K562 (cell line): Measurements from ENCODE around the gene SGTB. TPM values are rescaled to one million over a fixed set of nuclear protein-coding genes. Genes with fewer than 3 reads are reported as not detected.
"Not testable (repeated sequence)": the region's sequence is repeated elsewhere in the genome, so short reads cannot be mapped to it uniquely, and the experiment has no call there.

ENCODE experiments used
- ATAC-seq: fragments of 200-7000 bp; cut with Tn5 transposase; 3 replicates; pipeline ENCODE4 v1.9.1; 2020; ENCODE audit warnings: moderate library complexity
- BruUV-seq: library from RNA; stranded (reverse); fragments of 400-500 nt; replicated peaks from 2 replicates; lab custom pipeline; 2021; lab: Mats Ljungman, UMichigan
- CTCF ChIA-PET: fragments of 300-600 bp; formaldehyde crosslinking; extraction: SDS; loops from one replicate; lab custom pipeline; 2021; ENCODE audit warnings: low intra/inter-chr PET ratio; lab: Yijun Ruan, JAX
- POLR2A ChIA-PET: fragments of 300-600, 350-650 bp; sonication (Branson Sonifier 250); formaldehyde crosslinking; extraction: SDS; loops from one replicate; lab custom pipeline; 2021; ENCODE audit warnings: antibody characterized with exemption, inconsistent platforms; lab: Yijun Ruan, JAX
- DNase-seq, 4 experiments: peaks; one replicate each; pipeline versions ENCODE4 v3.0.0 to v3.0.0-alpha.2; 2011 to 2018; ENCODE audit warnings: low spot score in 3 of 4, mixed read lengths in 3 of 4; ENCODE audit errors: extremely low read depth in 1 of 4
- FAIRE-seq: peaks from 2 replicates; lab custom pipeline; 2011; peaks lifted over from hg19 to GRCh38; lab: Jason Lieb, UNC
- H2AFZ ChIP-seq: 2 replicates; pipeline ENCODE4 v1.6.0; 2011; ENCODE audit warnings: low read depth, low read length, control low read depth, inconsistent platforms
- H3K27ac ChIP-seq: fragments of 200-600 bp; 3 replicates; pipeline ENCODE4 v1.8.0; 2011; ENCODE audit warnings: low read depth, mild to moderate bottlenecking, control low read depth, inconsistent platforms, low read length, moderate library complexity, mixed read lengths; ENCODE audit errors: extremely low read depth
- H3K27me3 ChIP-seq, 2 experiments: fragments of 300-600 bp in 1 of 2; 2 replicates in 1 of 2; 3 replicates in 1 of 2; pipeline versions ENCODE4 v1.6.0 to v1.8.0; 2011; ENCODE audit warnings: inconsistent platforms in 2 of 2, low read length in 2 of 2, mild to moderate bottlenecking in 1 of 2, mixed read lengths in 1 of 2, moderate library complexity in 1 of 2; ENCODE audit not compliant: control insufficient read depth in 2 of 2, insufficient read depth in 2 of 2
- H3K36me3 ChIP-seq: fragments of 300-600 bp; 3 replicates; pipeline ENCODE4 v1.8.0; 2011; ENCODE audit warnings: mild to moderate bottlenecking, low read length, inconsistent platforms; ENCODE audit not compliant: control insufficient read depth, insufficient read depth
- H3K4me1 ChIP-seq, 2 experiments: fragments of 200-600 bp in 1 of 2; replicated peaks in 1 of 2; 2 replicates in 1 of 2; 3 replicates in 1 of 2; pipeline versions ENCODE4 v1.5.1 to v1.8.0; 2011; ENCODE audit warnings: inconsistent platforms in 2 of 2, low read length in 2 of 2, mild to moderate bottlenecking in 1 of 2, mixed read lengths in 1 of 2, moderate library complexity in 1 of 2; ENCODE audit not compliant: control insufficient read depth in 2 of 2, insufficient read depth in 2 of 2
- H3K4me2 ChIP-seq: 2 replicates; pipeline ENCODE4 v1.6.1; 2011; ENCODE audit warnings: low read length, control low read depth, inconsistent platforms, mixed read lengths; ENCODE audit not compliant: insufficient read depth
- H3K4me3 ChIP-seq: fragments of 200-600 bp; sonication (generic), shearing (Covaris generic); 2 replicates; pipeline ENCODE4 v1.5.1; 2016; ENCODE audit warnings: control low read depth, inconsistent platforms
- H3K79me2 ChIP-seq: fragments of 200-600 bp; 3 replicates; pipeline ENCODE4 v1.8.0; 2011; ENCODE audit warnings: low read length, inconsistent platforms; ENCODE audit not compliant: control insufficient read depth, insufficient read depth
- H3K9ac ChIP-seq, 2 experiments: 2 replicates each; pipeline versions ENCODE4 v1.6.0 to v1.6.1; 2011; ENCODE audit warnings: low read depth in 2 of 2, low read length in 2 of 2, control low read depth in 1 of 2, inconsistent platforms in 1 of 2, mild to moderate bottlenecking in 1 of 2, mixed read lengths in 1 of 2; ENCODE audit not compliant: insufficient read depth in 1 of 2
- H3K9me1 ChIP-seq: one replicate; pipeline ENCODE4 v1.6.0; 2011; ENCODE audit warnings: inconsistent platforms, mild to moderate bottlenecking, low read length, moderate library complexity; ENCODE audit not compliant: control insufficient read depth, insufficient read depth
- H3K9me3 ChIP-seq: replicated peaks from 2 replicates; pipeline ENCODE4 v1.5.1; 2011; ENCODE audit warnings: low read depth, low read length, inconsistent platforms; ENCODE audit not compliant: control insufficient read depth, insufficient read depth
- H4K20me1 ChIP-seq: replicated peaks from 2 replicates; pipeline ENCODE4 v1.6.1; 2011; ENCODE audit warnings: low read length, inconsistent platforms, mixed read lengths; ENCODE audit not compliant: control insufficient read depth, insufficient read depth
- C11orf30 ChIP-seq: fragments of 450-650 bp; IDR thresholded peaks from 2 replicates; pipeline ENCODE4 v1.6.1; 2016; ENCODE audit warnings: low read depth, mild to moderate bottlenecking
- CGGBP1 ChIP-seq: fragments of 250-450 bp; sonication (Bioruptor Pico); IDR thresholded peaks from 2 replicates; pipeline ENCODE4 v1.9.0; 2021; ENCODE audit warnings: mild to moderate bottlenecking
- CREB1 ChIP-seq, 2 experiments: sonication (generic) in 1 of 2; formaldehyde crosslinking in 1 of 2; IDR thresholded peaks; 2 replicates each; pipeline versions ENCODE4 v1.6.1 to v1.8.0; 2012 to 2022; ENCODE audit warnings: inconsistent platforms in 1 of 2, mild to moderate bottlenecking in 1 of 2, missing genetic modification reagents in 1 of 2, moderate library complexity in 1 of 2
- FIP1L1 ChIP-seq: fragments of 200-400 bp; formaldehyde crosslinking; IDR thresholded peaks from 2 replicates; pipeline ENCODE4 v1.6.1; 2018; ENCODE audit warnings: mild to moderate bottlenecking, low read depth, low read length; ENCODE audit not compliant: poor library complexity, severe bottlenecking
- HIVEP1 ChIP-seq: fragments of 250-450 bp; sonication (Bioruptor Pico); IDR thresholded peaks from 2 replicates; pipeline ENCODE4 v1.4.0; 2020; ENCODE audit warnings: mild to moderate bottlenecking
- HNRNPK ChIP-seq: fragments of 200-400 bp; formaldehyde crosslinking; IDR thresholded peaks from one replicate; pipeline ENCODE4 v1.6.1; 2018; ENCODE audit warnings: mild to moderate bottlenecking, low read depth, low read length; ENCODE audit not compliant: poor library complexity, severe bottlenecking
- KAT8 ChIP-seq: fragments of 450-650 bp; IDR thresholded peaks from 2 replicates; pipeline ENCODE4 v1.6.1; 2016; ENCODE audit warnings: low read depth, mild to moderate bottlenecking
- MAFG ChIP-seq: fragments of 450-650 bp; conservative IDR thresholded peaks from 2 replicates; pipeline ENCODE4 v1.6.1; 2016; ENCODE audit warnings: missing genetic modification characterization, missing compliant biosample characterization
- NCOA4 ChIP-seq: fragments of 450-650 bp; IDR thresholded peaks from 2 replicates; pipeline ENCODE4 v1.6.1; 2018; ENCODE audit warnings: mild to moderate bottlenecking; ENCODE audit not compliant: partially characterized antibody
- NONO ChIP-seq, 2 experiments: fragments of 200-400 bp in 1 of 2; fragments of 450-650 bp in 1 of 2; formaldehyde crosslinking in 1 of 2; IDR thresholded peaks; 2 replicates each; pipeline ENCODE4 v1.6.1; 2017; ENCODE audit warnings: low read depth in 2 of 2, mild to moderate bottlenecking in 2 of 2, moderate library complexity in 2 of 2, low read length in 1 of 2
- NR2F6 ChIP-seq: fragments of 450-650 bp; formaldehyde crosslinking; IDR thresholded peaks from 2 replicates; pipeline ENCODE4 v1.4.0; 2020; ENCODE audit warnings: mild to moderate bottlenecking
- RBM14 ChIP-seq: fragments of 200-400 bp; formaldehyde crosslinking; IDR thresholded peaks from 2 replicates; pipeline ENCODE4 v1.6.1; 2018; ENCODE audit warnings: low read depth, mild to moderate bottlenecking, low read length, moderate library complexity, borderline replicate concordance; ENCODE audit not compliant: insufficient read depth
- ZNF316 ChIP-seq: fragments of 450-650 bp; IDR thresholded peaks from 2 replicates; pipeline ENCODE4 v1.6.1; 2016
- ZNF583 ChIP-seq: fragments of 250-450 bp; sonication (Bioruptor Pico); IDR thresholded peaks from 2 replicates; pipeline ENCODE4 v1.4.0; 2020
- WGBS: fragments of 100-300 bp; shearing (Covaris generic); methylation state at CpG from one replicate; pipeline ENCODE4 v1.1.6; 2016; ENCODE audit warnings: low coverage, mixed read lengths; ENCODE audit not compliant: insufficient coverage; ENCODE audit errors: missing lambda C conversion rate; 5-methylcytosine and 5-hydroxymethylcytosine counted together
- in situ Hi-C: fragments of 300-500 bp; cut with MboI; formaldehyde crosslinking; loops from 4 replicates; pipeline ENCODE4 v1.15.0; 2018; ENCODE audit warnings: inconsistent platforms, mixed read lengths
- intact Hi-C: fragments of 100-400 bp; cut with micrococcal nuclease; formaldehyde crosslinking; loops from 2 replicates; pipeline ENCODE4 v1.14.2; 2022
- polyA plus RNA-seq, 8 experiments: library from polyadenylated mRNA; depleted of rRNA in 4 of 8; stranded (reverse) in 5 of 8; unstranded in 3 of 8; fragments of >200 nt; fragmentation: Nextera tagmentation in 2 of 8; fragmentation: Illumina TruSeq in 1 of 8; extraction: Ambion mirVana in 2 of 8; extraction: Trizol in 1 of 8; gene quantifications; 2 replicates each; pipeline versions ENCODE4 v1.2.1 to v1.2.3, GENCODE V29; 2011 to 2014; ENCODE audit warnings: inconsistent platforms in 1 of 8, missing spikeins in 1 of 8
- total RNA-seq, 7 experiments: library from RNA; depleted of rRNA in 6 of 7; stranded (reverse); fragments of >200 nt in 6 of 7; fragmentation: Illumina TruSeq in 2 of 7; extraction: Trizol in 2 of 7; gene quantifications; 2 replicates each; pipeline versions ENCODE4 v1.2.1 to v1.2.3, GENCODE V29; 2011 to 2021; ENCODE audit warnings: low replicate concordance in 1 of 7
- TF ChIP-seq, protein P1 (sequence below): sonication (generic); formaldehyde crosslinking; IDR thresholded peaks from 2 replicates; pipeline ENCODE4 v1.8.0; 2022; ENCODE audit warnings: mild to moderate bottlenecking, low read depth, missing genetic modification reagents

The SGTB gene
- total and polyA plus RNA-seq, 9 of the 15 experiments (the other 6 are each of a cell fraction or from before 2014, with no cell fraction given): 1.3 to 8.4 (median 4.8) TPM

DNA sequence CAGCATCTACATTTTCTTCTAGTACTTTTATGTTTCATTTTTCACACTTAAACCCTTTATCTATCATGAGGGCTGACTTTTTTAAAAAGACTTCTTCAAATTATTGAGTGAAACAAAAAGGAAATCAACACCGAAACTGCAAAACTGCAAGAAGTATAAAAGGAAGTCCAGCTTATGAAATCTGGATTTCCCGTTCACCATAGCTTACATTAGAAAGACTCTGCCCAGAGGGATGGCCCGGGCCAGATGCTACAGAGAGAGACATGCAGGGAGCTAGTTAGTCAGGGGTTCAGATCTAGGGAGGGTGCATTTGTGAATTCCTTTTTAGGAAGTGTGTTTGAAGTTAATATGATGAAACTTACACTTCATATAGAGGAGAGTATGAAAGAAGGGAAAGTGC, 10.1 kb upstream of the SGTB start:
- H3K9me3 ChIP-seq, ATAC-seq, H3K9ac ChIP-seq, DNase-seq, H3K4me1 ChIP-seq, intact Hi-C loops, H2AFZ ChIP-seq, H3K36me3 ChIP-seq, POLR2A ChIA-PET, BruUV-seq, FAIRE-seq, in situ Hi-C loops, H3K4me2 ChIP-seq, H3K4me3 ChIP-seq, H3K27ac ChIP-seq, H3K27me3 ChIP-seq, H3K9me1 ChIP-seq, H4K20me1 ChIP-seq, CTCF ChIA-PET: not testable (repeated sequence)
- H3K79me2 ChIP-seq: peaks cover 59% of the 10 kb centered on the region
- 90% methylated on average over 2 of the region's 3 CpGs for WGBS
- peak; percentile 79; the same call in 1 of the 2 replicates for TF ChIP-seq ZNF583 (CRISPR knock-in tag)

DNA sequence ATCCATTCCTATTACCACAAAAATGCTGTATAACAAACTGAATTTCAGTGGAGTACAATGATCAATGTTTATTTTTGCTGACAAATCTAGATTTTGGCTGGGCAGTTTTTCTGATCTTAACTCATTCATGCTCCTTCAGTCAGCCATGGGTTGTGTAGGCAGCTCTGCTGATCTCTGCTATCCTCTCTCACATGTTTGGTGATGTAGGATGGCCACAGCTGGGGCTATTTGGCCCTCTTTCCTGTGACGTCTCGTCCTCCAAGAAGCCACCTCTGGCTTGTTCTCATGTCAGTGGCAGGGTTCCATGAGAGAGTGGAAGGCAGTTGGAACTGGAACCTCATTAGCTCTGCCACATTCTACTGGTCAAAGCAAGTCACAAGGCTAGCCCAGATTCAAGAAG, 9.0 kb upstream of the SGTB start:
- Histone ChIP-seq H3K4me2 (no peak overlapping the region), H3K36me3 (no peaks in the 10 kb centered on the region), H2AFZ (no peak overlapping the region), H3K9me1 (no peaks in the 10 kb centered on the region), H3K27ac (no peak overlapping the region), H3K79me2 (peaks cover 59% of the 10 kb centered on the region), H3K27me3 (no peaks in the 10 kb centered on the region), H3K9ac (no peak overlapping the region), H3K9me3 (no peaks in the 10 kb centered on the region), H3K4me1 (peaks cover under 1 to 17% of the 10 kb centered on the region in 2 experiments; a peak in 3 of 5 replicates), H4K20me1 (no peaks in the 10 kb centered on the region), H3K4me3 (no peak overlapping the region)
- ChIA-PET POLR2A (interaction anchor here (0.6 to 1.0 kb wide), 2 partner anchors 8 to 9 kb away, joined by 3 to 4 read pairs; no protein-coding TSS in a partner anchor), CTCF (no interaction called here)
- in situ Hi-C loops (no loop called here), intact Hi-C loops (no loop called here)
- no TSS peak for BruUV-seq
- TF ChIP-seq HNRNPK (no peak), CGGBP1 (CRISPR knock-in tag) (no peak), MAFG (tag) (0 out of 2 replicates have a peak, but pooled peaks have one; percentile 27), NCOA4 (no peak), KAT8 (no peak), NONO (IDR thresholded peaks at IDR 0.05; ENCODE audit: low read depth in 2 of 2, low read length in 1 of 2) (no peak), CREB1 (IDR thresholded peaks at IDR 0.05) (no peak), CREB1 (CRISPR knock-in tag; IDR thresholded peaks at IDR 0.05) (no peak), ZNF316 (peak; percentile 73), RBM14 (no peak), C11orf30 (peak; percentile 59), HIVEP1 (CRISPR knock-in tag) (no peak), NR2F6 (no peak), FIP1L1 (no peak)
- TF ChIP-seq, protein P1, sequence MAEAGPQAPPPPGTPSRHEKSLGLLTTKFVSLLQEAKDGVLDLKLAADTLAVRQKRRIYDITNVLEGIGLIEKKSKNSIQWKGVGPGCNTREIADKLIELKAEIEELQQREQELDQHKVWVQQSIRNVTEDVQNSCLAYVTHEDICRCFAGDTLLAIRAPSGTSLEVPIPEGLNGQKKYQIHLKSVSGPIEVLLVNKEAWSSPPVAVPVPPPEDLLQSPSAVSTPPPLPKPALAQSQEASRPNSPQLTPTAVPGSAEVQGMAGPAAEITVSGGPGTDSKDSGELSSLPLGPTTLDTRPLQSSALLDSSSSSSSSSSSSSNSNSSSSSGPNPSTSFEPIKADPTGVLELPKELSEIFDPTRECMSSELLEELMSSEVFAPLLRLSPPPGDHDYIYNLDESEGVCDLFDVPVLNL (CRISPR knock-in tag): no peak
- ATAC-seq (no peak; the same call in 2 of the 3 replicates), FAIRE-seq (no peak), DNase-seq (no peak)
- WGBS: 80% methylated on average over 2 of the region's 2 CpGs
